ENCODE results near the gene NOS2. TPM values are rescaled to one million over a fixed set of nuclear protein-coding genes. Genes with fewer than 3 reads are reported as not detected.
"Not testable (repeated sequence)": the region's sequence is repeated elsewhere in the genome, so short reads cannot be mapped to it uniquely, and the experiment has no call there.

Gene NOS2
- total RNA-seq (under 1 TPM; 0.11 to 0.63 (median 0.40) TPM), polyA plus RNA-seq (1 to 10 TPM in 1 of 2 donors, under 1 TPM in 1; 0.33 to 1.9 TPM)
- long read RNA-seq, donor 1, partial matches to known transcripts = 0 of 1 reads
- long read RNA-seq, donor 1, other reads (novel, unspliced or antisense) = 1 of 1 reads
- long read RNA-seq, donor 2 = 0 reads
- long read RNA-seq, donor 3 = 0 reads

GRCh38 chr17:27800522-27800921 is at the start of gene NOS2:
Gene NOS2 (minus strand): TSS chr17:27800529. CDS start chr17:27798809, 1,720 bp downstream.
- no peaks in the 10 kb centered on the region for H3K36me3 ChIP-seq
- intact Hi-C loops (cut with DNase I) = loop anchor here in 2 of 4 donors (10.0 kb wide), 1 partner anchor 454 kb away; no protein-coding TSS in a partner anchor
- H3K27me3 ChIP-seq = no peaks in the 10 kb centered on the region
- H3K27ac ChIP-seq = no peak within 1 kb of the TSS
- no peaks in the 10 kb centered on the region for H3K9me3 ChIP-seq
- no peak for DNase-seq
- WGBS, 3 donors = 41 to 56% (median 54%) methylated on average over 1 of the region's 1 CpG
- no peak for TF ChIP-seq EP300 (IDR thresholded peaks at IDR 0.05)
- no peak for TF ChIP-seq POLR2A (IDR thresholded peaks at IDR 0.05)
- TF ChIP-seq, protein P1, sequence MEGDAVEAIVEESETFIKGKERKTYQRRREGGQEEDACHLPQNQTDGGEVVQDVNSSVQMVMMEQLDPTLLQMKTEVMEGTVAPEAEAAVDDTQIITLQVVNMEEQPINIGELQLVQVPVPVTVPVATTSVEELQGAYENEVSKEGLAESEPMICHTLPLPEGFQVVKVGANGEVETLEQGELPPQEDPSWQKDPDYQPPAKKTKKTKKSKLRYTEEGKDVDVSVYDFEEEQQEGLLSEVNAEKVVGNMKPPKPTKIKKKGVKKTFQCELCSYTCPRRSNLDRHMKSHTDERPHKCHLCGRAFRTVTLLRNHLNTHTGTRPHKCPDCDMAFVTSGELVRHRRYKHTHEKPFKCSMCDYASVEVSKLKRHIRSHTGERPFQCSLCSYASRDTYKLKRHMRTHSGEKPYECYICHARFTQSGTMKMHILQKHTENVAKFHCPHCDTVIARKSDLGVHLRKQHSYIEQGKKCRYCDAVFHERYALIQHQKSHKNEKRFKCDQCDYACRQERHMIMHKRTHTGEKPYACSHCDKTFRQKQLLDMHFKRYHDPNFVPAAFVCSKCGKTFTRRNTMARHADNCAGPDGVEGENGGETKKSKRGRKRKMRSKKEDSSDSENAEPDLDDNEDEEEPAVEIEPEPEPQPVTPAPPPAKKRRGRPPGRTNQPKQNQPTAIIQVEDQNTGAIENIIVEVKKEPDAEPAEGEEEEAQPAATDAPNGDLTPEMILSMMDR (IDR thresholded peaks at IDR 0.05) = no peak
- H3K4me3 ChIP-seq = no peak within 1 kb of the TSS
- no peaks in the 10 kb centered on the region for H3K4me1 ChIP-seq (ENCODE audit: insufficient read depth)

- intact Hi-C loops (cut with DNase I) = no loop called here
- TF ChIP-seq POLR2A (IDR thresholded peaks at IDR 0.05) = no peak
- TF ChIP-seq EP300 (IDR thresholded peaks at IDR 0.05) = no peak
- TF ChIP-seq, protein P1 (IDR thresholded peaks at IDR 0.05) = no peak
- H3K27me3 ChIP-seq = no peaks in the 10 kb centered on the region
- no peaks in the 10 kb centered on the region for H3K36me3 ChIP-seq
- H3K9me3 ChIP-seq = no peaks in the 10 kb centered on the region
- H3K27ac ChIP-seq = no peak overlapping the region
- 81 to 84% (median 82%) methylated on average over 9 of the region's 9 CpGs for WGBS, 3 donors
- no peaks in the 10 kb centered on the region for H3K4me1 ChIP-seq (ENCODE audit: insufficient read depth)
- H3K4me3 ChIP-seq = no peak overlapping the region
- DNase-seq = no peak
These were observed 49.3 kb upstream of the NOS2 start for GRCh38 chr17:27849474-27850185.

DNA sequence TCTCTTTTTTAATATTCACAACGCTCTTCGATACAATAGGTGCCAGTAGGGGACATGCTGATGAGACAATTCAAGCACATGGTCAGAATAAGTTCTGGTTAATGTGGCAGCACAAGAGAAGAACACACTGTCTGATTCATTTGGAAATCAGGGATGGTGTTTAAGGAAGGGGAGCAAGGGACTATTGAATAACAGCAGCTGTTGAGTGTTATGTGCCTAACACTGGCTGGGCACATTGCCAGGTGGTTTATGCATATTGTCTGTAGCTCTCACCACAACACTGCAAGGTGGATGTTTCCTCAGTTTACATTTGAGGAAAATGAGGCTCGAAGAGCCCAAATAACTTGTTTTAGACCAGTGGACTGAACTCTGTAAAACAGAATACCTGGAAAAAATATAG is 48.6 kb upstream of the NOS2 start:
- H3K4me1 ChIP-seq (ENCODE audit: insufficient read depth) = no peaks in the 10 kb centered on the region
- no peak for DNase-seq
- no peak overlapping the region for H3K4me3 ChIP-seq
- no peak overlapping the region for H3K27ac ChIP-seq
- no peaks in the 10 kb centered on the region for H3K36me3 ChIP-seq
- intact Hi-C loops (cut with DNase I) = no loop called here
- WGBS, 3 donors = 88 to 91% (median 90%) methylated on average over 3 of the region's 3 CpGs
- no peaks in the 10 kb centered on the region for H3K27me3 ChIP-seq
- no peak for TF ChIP-seq POLR2A (IDR thresholded peaks at IDR 0.05)
- TF ChIP-seq EP300 (IDR thresholded peaks at IDR 0.05) = no peak
- TF ChIP-seq, protein P1 (IDR thresholded peaks at IDR 0.05) = no peak
- H3K9me3 ChIP-seq = no peaks in the 10 kb centered on the region

- H3K4me1 ChIP-seq (ENCODE audit: insufficient read depth); H3K4me3 ChIP-seq; DNase-seq; H3K36me3 ChIP-seq; H3K27me3 ChIP-seq; intact Hi-C loops (cut with DNase I); H3K27ac ChIP-seq; H3K9me3 ChIP-seq: not testable (repeated sequence)
- WGBS, 3 donors = 86 to 97% (median 94%) methylated on average over 11 of the region's 11 CpGs
These were observed 46.5 kb upstream of the NOS2 start for GRCh38 chr17:27846808-27847307.

Measured in ovary (tissue), 10 donors.